NAMALWA (cell line): ENCODE measurements around the gene TBL1Y.

ENCODE experiments used
- DNase-seq: peaks from one replicate; pipeline ENCODE4 v3.0.0-alpha.2; 2015; ENCODE audit warnings: low spot score

The TBL1Y gene

GRCh38 chrY:7092836-7093235, 182.3 kb downstream of the TBL1Y start:
- no peak for DNase-seq

DNA sequence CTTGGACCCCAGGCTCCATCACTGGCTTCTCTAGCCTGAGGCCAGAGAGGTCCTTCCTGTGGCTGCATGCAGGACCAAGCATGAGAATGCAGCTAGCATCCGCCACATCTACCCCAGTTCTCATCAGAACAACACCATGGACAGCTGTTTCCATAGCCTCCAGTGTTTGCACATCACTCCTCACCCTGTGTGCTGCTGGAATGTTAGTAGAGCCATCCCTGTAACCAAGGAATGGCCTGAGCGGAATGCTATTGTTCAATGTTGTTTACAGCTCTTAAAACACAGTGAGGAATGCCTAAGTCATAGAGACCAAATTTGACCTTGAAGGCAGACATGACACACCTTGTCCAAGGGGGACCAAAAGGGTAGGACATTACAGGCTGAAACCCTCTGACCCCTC, 183.9 kb downstream of the TBL1Y start:
- DNase-seq: no peak

GRCh38 chrY:7097021-7097420, 186.5 kb downstream of the TBL1Y start:
- DNase-seq: no peak

GRCh38 chrY:7099742-7100141, 189.2 kb downstream of the TBL1Y start:
- DNase-seq: no peak

GRCh38 chrY:7102680-7103079, 192.2 kb downstream of the TBL1Y start:
- no peak for DNase-seq

- no peak for DNase-seq
Measured at GRCh38 chrY:7107179-7107578, 196.7 kb downstream of the TBL1Y start.

- no peak for DNase-seq
Measured at GRCh38 chrY:7110086-7110485, 199.6 kb downstream of the TBL1Y start.

DNA sequence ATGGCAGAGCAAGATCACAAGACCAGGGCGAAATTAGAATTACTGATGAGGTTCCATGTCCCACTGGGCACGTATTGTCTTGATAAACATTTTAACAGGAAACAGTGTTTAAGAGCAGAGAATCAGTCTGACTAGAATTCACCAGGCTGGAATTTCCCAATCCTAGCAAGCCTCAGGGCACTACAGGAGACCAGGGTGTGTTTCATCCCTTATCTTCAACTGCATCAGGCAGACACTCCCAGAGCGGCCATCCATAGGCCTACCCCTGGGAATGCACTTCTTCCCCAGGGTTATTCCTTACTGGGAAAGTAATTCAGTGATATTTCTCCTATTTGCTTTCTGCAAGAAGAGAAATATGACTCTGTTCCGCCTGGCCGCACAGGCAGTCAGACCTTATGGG, 205.4 kb downstream of the TBL1Y start:
- DNase-seq: no peak

DNA sequence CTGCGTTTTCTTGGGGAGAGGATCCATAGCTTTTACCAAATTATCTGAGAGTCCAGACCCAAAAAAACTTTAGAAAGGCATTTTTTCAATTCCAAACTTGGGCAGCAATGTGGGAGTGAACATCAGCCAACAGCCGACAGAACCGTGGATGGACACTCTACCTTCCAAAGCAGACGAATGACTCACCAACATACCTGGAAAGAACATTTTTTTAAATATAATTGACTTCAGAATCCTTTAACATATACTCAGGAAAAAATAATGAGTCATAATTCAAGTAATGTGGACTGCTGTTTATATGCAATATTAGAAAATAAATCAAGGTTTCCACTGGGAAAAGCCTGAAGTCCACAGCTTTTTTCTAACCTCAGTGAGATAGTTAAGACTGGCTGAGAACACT, 211.7 kb downstream of the TBL1Y start:
- no peak for DNase-seq

DNA sequence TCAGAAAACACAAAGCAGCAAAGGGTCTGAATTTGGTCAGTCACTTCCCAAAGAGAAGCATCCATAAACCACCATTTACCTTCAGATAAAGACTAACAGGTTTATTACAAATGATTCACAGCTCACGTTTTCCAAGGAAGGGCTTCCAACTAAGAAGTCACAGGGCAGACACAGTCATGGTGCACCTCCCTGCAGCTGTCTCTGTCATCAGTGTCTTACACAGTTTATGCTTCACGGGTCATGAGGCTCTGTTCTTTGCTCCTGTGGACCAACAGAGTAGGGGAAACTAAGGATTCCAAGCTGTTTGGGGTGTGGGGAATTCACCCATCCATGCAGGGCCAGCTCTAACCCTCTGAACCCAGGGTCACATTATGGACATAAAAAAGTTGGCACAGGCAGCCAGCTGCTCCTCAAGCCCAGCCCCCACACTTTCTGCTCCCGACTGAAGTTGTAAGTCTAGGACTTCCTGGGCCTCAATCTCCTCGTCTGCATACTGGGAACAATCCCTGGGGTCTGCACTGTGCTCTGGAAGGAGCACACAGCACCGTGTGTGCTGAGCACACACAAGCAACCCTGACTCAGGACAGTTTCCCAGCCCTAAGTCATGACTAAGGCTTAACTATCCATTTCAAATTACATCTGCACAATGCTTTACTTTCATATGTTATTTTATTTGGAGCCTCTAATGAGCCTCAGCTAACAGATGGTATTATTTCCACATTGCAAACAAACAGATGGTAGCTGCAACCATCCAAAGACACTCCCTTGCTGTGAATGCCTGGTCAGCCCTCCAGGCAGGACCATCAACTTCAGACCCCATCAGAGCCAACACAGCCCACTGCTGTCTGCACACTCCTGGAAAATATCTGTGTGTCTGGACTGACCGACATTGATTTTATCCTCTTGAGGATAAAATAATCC, 214.9 kb downstream of the TBL1Y start:
- DNase-seq: no peak

- no peak for DNase-seq
Measured at GRCh38 chrY:7128211-7128610, 217.7 kb downstream of the TBL1Y start.
